ENCODE measurements around the gene SMG5.

SMG5 gene

DNA sequence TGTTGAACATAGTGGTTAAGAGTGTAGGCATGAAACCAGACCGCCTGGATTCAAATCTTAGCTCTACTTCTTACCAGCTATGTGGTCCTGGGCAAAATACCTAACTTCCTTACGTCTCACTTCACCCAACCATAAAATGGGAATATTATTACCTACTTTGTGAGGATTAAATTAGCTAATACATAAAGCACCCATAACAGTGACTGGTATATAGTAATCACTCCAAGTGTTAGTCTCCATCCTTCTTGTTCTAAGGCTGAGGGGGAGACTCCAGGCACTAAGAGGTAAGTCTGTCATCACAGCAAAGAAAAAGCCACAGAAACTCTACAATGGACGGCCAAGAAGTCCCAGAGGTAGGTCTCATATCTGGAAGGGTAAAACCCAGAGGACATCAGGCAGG lies 2.8 kb downstream of the SMG5 start:
- Histone ChIP-seq H3K9ac (ENCODE audit: low read depth, low read length) (no peak overlapping the region), H3K27me3 (ENCODE audit: control insufficient read depth, insufficient read depth, low read length) (no peaks in the 10 kb centered on the region), H3K4me1 (ENCODE audit: control insufficient read depth, insufficient read depth, low read length) (peaks cover 14% of the 10 kb centered on the region), H3K9me3 (ENCODE audit: control insufficient read depth, insufficient read depth, low read length) (no peaks in the 10 kb centered on the region), H3K4me3 (ENCODE audit: low read depth, low read length) (no peak overlapping the region), H3K36me3 (ENCODE audit: control insufficient read depth, insufficient read depth, low read length) (peaks cover 54% of the 10 kb centered on the region), H3K27ac (ENCODE audit: low read depth, low read length) (no peak overlapping the region)

- peaks cover 81% of the 10 kb centered on the region for H3K36me3 ChIP-seq (ENCODE audit: control insufficient read depth, insufficient read depth, low read length)
These were observed 5.7 kb downstream of the SMG5 start for GRCh38 chr1:156276966-156277381.

DNA sequence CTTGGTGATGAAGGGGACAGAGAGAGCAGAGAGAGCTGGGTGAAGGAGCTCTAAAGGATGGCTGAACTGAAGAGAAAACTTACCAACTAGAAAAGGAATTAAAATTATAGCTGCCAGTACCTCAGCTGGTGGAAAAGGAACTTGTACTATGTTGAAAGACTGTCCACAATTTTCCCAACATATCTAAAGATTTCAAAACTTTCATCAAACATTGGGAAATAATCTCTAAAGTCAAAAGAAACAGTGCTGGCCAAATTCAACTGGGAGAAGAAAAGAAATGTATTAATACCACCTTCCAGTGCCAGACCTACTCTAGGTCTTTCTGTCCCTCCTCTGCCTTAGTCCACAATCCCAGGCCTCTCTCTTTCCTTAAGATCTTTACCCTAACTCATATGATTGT lies 6.1 kb downstream of the SMG5 start:
- Histone ChIP-seq H3K36me3 (ENCODE audit: control insufficient read depth, insufficient read depth, low read length) (peaks cover 85% of the 10 kb centered on the region), H3K4me1 (ENCODE audit: control insufficient read depth, insufficient read depth, low read length) (peaks cover 5% of the 10 kb centered on the region)

More at GRCh38 chr1:156276966-156277381, 5.7 kb downstream of the SMG5 start:
- no peak overlapping the region for H3K27ac ChIP-seq (ENCODE audit: low read depth, low read length)
- H3K4me3 ChIP-seq (ENCODE audit: low read depth, low read length), result no peak overlapping the region
- H3K4me1 ChIP-seq (ENCODE audit: control insufficient read depth, insufficient read depth, low read length), result peaks cover 9% of the 10 kb centered on the region
- H3K27me3 ChIP-seq (ENCODE audit: control insufficient read depth, insufficient read depth, low read length), result no peaks in the 10 kb centered on the region
- no peaks in the 10 kb centered on the region for H3K9me3 ChIP-seq (ENCODE audit: control insufficient read depth, insufficient read depth, low read length)
- no peak overlapping the region for H3K9ac ChIP-seq (ENCODE audit: low read depth, low read length)

DNA sequence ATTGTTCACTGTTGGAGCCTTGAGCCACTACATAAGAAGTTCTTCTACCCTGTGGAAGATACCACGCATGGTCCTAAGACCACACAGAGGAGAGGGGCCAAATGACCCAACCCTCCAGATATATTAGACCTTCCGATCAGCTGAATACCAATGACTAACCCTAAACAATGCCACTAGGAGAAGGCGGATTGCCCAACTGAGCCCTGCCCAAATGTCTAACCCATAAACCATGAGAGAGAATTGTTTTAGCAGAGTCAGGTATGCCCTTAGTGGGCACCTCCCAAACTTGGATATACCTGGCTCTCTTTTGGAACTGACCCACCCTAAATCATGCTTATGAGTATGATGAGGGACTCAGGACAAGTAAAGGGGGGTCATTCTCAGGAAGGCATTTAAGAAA lies 12.3 kb downstream of the SMG5 start:
- no peaks in the 10 kb centered on the region for H3K4me1 ChIP-seq (ENCODE audit: control insufficient read depth, insufficient read depth, low read length)
- no peaks in the 10 kb centered on the region for H3K27me3 ChIP-seq (ENCODE audit: control insufficient read depth, insufficient read depth, low read length)
- no peak overlapping the region for H3K27ac ChIP-seq (ENCODE audit: low read depth, low read length)
- peaks cover 93% of the 10 kb centered on the region for H3K36me3 ChIP-seq (ENCODE audit: control insufficient read depth, insufficient read depth, low read length)
- H3K4me3 ChIP-seq (ENCODE audit: low read depth, low read length), result no peak overlapping the region
- no peaks in the 10 kb centered on the region for H3K9me3 ChIP-seq (ENCODE audit: control insufficient read depth, insufficient read depth, low read length)
- no peak overlapping the region for H3K9ac ChIP-seq (ENCODE audit: low read depth, low read length)

More for the DNA sequence above, 6.1 kb downstream of the SMG5 start:
- no peaks in the 10 kb centered on the region for H3K9me3 ChIP-seq (ENCODE audit: control insufficient read depth, insufficient read depth, low read length)
- no peaks in the 10 kb centered on the region for H3K27me3 ChIP-seq (ENCODE audit: control insufficient read depth, insufficient read depth, low read length)
- no peak overlapping the region for H3K9ac ChIP-seq (ENCODE audit: low read depth, low read length)
- no peak overlapping the region for H3K27ac ChIP-seq (ENCODE audit: low read depth, low read length)
- H3K4me3 ChIP-seq (ENCODE audit: low read depth, low read length), result no peak overlapping the region

DNA sequence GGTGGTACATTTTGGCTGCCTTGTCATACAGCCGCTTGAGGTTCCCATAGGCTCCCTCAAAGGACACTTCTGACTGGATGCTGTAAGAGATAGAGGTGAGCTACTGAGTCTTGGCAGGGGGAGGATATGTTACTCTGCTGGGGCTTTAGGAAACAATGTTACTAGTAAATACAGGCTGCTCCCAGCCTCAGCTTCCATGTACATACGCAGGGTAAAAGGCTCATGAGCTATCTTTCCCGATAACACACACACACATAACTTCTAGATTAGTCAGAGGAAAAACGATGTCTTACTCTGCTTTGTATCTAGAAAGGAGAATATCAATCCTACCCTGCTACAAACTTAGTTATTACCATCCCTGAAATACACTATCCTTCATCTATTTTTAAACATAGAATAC lies 14.3 kb downstream of the SMG5 start:
- Histone ChIP-seq H3K36me3 (ENCODE audit: control insufficient read depth, insufficient read depth, low read length) (peaks cover 92% of the 10 kb centered on the region), H3K9ac (ENCODE audit: low read depth, low read length) (no peak overlapping the region), H3K4me3 (ENCODE audit: low read depth, low read length) (no peak overlapping the region), H3K9me3 (ENCODE audit: control insufficient read depth, insufficient read depth, low read length) (no peaks in the 10 kb centered on the region), H3K4me1 (ENCODE audit: control insufficient read depth, insufficient read depth, low read length) (no peaks in the 10 kb centered on the region), H3K27me3 (ENCODE audit: control insufficient read depth, insufficient read depth, low read length) (no peaks in the 10 kb centered on the region), H3K27ac (ENCODE audit: low read depth, low read length) (no peak overlapping the region)

DNA sequence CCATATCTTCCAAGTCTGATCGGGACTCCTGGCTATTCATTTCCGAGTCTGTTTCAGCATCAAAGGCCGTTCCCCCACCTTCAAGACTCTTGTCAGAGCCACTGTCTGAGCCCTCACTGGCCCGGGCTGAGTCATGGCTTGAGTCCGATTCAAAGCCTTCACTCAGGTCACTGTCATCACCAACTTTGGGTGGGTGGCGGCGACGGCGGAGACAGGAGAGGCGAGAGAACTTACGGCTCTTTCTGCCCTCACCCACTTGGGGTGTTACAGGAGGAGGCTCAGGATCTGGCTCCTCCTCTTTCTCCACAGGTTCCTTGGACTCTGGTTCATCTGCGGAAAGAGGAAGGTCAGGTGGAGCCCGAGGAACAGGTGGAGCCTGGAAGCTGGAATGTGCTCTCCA lies 16.6 kb downstream of the SMG5 start:
- Histone ChIP-seq H3K4me1 (ENCODE audit: control insufficient read depth, insufficient read depth, low read length) (no peaks in the 10 kb centered on the region), H3K27me3 (ENCODE audit: control insufficient read depth, insufficient read depth, low read length) (no peaks in the 10 kb centered on the region), H3K36me3 (ENCODE audit: control insufficient read depth, insufficient read depth, low read length) (peaks cover 92% of the 10 kb centered on the region), H3K9ac (ENCODE audit: low read depth, low read length) (no peak overlapping the region), H3K27ac (ENCODE audit: low read depth, low read length) (no peak overlapping the region), H3K9me3 (ENCODE audit: control insufficient read depth, insufficient read depth, low read length) (no peaks in the 10 kb centered on the region), H3K4me3 (ENCODE audit: low read depth, low read length) (no peak overlapping the region)

GRCh38 chr1:156263288-156263655 lies 19.4 kb downstream of the SMG5 start:
- peaks cover 96% of the 10 kb centered on the region for H3K36me3 ChIP-seq (ENCODE audit: control insufficient read depth, insufficient read depth, low read length)
- no peak overlapping the region for H3K9ac ChIP-seq (ENCODE audit: low read depth, low read length)
- H3K27ac ChIP-seq (ENCODE audit: low read depth, low read length), result no peak overlapping the region
- no peaks in the 10 kb centered on the region for H3K27me3 ChIP-seq (ENCODE audit: control insufficient read depth, insufficient read depth, low read length)
- H3K9me3 ChIP-seq (ENCODE audit: control insufficient read depth, insufficient read depth, low read length), result no peaks in the 10 kb centered on the region
- no peak overlapping the region for H3K4me3 ChIP-seq (ENCODE audit: low read depth, low read length)
- no peaks in the 10 kb centered on the region for H3K4me1 ChIP-seq (ENCODE audit: control insufficient read depth, insufficient read depth, low read length)

DNA sequence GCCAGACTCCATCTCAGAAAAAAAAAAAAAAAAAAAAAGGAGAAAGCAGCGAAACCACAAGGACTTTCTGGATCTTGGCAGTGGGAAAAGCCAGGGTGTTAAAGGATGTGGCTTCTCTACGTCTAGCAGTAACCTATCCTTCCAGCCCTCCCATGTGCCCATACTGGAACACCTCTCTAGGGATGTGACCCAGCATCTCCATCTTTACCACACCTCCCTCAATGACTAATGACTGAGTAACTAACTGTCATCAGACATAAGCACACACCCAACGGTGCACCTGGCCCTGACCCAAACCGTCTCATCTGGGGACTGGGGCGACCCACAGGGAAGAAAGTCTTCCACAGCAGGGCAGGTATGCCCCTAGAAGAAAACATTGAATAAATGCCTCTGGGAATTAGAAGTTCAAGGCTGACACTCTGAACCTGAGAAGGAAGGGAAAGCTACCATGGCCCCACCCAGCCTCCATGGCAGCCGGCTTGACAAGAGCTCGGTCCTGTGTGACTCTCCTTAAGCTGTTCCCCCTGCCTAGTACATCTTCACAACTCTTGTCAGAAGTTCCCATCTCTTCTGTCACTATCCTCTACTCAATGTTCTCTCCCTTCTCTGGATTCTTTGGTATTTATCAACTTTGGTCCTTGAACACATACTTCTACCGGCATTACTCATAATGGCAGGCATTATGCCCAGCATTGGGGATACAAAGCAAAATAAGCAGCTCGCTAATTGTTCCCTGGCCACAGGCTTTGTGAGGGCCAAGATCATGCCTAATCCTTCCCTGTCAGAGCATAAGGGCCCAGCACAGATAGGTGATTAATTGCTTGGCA lies 20.0 kb downstream of the SMG5 start:
- Histone ChIP-seq H3K36me3 (ENCODE audit: control insufficient read depth, insufficient read depth, low read length) (peaks cover 96% of the 10 kb centered on the region), H3K4me1 (ENCODE audit: control insufficient read depth, insufficient read depth, low read length) (no peaks in the 10 kb centered on the region), H3K9me3 (ENCODE audit: control insufficient read depth, insufficient read depth, low read length) (no peaks in the 10 kb centered on the region), H3K4me3 (ENCODE audit: low read depth, low read length) (no peak overlapping the region), H3K27ac (ENCODE audit: low read depth, low read length) (no peak overlapping the region), H3K9ac (ENCODE audit: low read depth, low read length) (no peak overlapping the region), H3K27me3 (ENCODE audit: control insufficient read depth, insufficient read depth, low read length) (no peaks in the 10 kb centered on the region)

GRCh38 chr1:156260896-156261295 lies 21.7 kb downstream of the SMG5 start:
- Histone ChIP-seq H3K36me3 (ENCODE audit: control insufficient read depth, insufficient read depth, low read length) (peaks cover 96% of the 10 kb centered on the region), H3K9me3 (ENCODE audit: control insufficient read depth, insufficient read depth, low read length) (no peaks in the 10 kb centered on the region), H3K4me3 (ENCODE audit: low read depth, low read length) (no peak overlapping the region), H3K4me1 (ENCODE audit: control insufficient read depth, insufficient read depth, low read length) (no peaks in the 10 kb centered on the region), H3K9ac (ENCODE audit: low read depth, low read length) (no peak overlapping the region), H3K27ac (ENCODE audit: low read depth, low read length) (no peak overlapping the region), H3K27me3 (ENCODE audit: control insufficient read depth, insufficient read depth, low read length) (no peaks in the 10 kb centered on the region)

GRCh38 chr1:156259805-156260204 lies 22.8 kb downstream of the SMG5 start:
- H3K9ac ChIP-seq (ENCODE audit: low read depth, low read length), result no peak overlapping the region
- H3K27me3 ChIP-seq (ENCODE audit: control insufficient read depth, insufficient read depth, low read length), result no peaks in the 10 kb centered on the region
- no peaks in the 10 kb centered on the region for H3K4me1 ChIP-seq (ENCODE audit: control insufficient read depth, insufficient read depth, low read length)
- H3K4me3 ChIP-seq (ENCODE audit: low read depth, low read length), result no peak overlapping the region
- H3K36me3 ChIP-seq (ENCODE audit: control insufficient read depth, insufficient read depth, low read length), result peaks cover 89% of the 10 kb centered on the region
- H3K9me3 ChIP-seq (ENCODE audit: control insufficient read depth, insufficient read depth, low read length), result no peaks in the 10 kb centered on the region
- no peak overlapping the region for H3K27ac ChIP-seq (ENCODE audit: low read depth, low read length)

DNA sequence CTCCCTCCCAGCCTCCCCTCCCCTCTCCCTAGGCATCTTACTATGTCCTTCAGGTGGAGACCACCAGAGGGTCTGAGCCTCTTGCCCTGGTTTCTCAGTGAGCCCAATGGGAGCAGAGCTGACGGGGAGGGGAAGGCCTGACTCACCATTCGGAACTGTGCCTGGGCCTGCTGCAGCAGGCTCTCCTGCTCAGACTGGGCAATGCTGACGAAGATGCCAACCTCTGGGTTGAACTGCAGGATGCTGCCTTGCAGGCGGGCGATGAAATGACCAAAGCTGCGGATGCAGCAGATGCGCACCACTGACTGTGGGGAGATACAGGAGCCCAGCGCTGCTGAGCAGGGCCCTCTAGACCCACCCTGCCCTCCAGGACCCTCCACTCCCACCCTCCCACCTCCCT lies 23.8 kb downstream of the SMG5 start:
- Histone ChIP-seq H3K27me3 (ENCODE audit: control insufficient read depth, insufficient read depth, low read length) (no peaks in the 10 kb centered on the region), H3K9ac (ENCODE audit: low read depth, low read length) (no peak overlapping the region), H3K36me3 (ENCODE audit: control insufficient read depth, insufficient read depth, low read length) (peaks cover 87% of the 10 kb centered on the region), H3K27ac (ENCODE audit: low read depth, low read length) (no peak overlapping the region), H3K4me3 (ENCODE audit: low read depth, low read length) (no peak overlapping the region), H3K4me1 (ENCODE audit: control insufficient read depth, insufficient read depth, low read length) (no peaks in the 10 kb centered on the region), H3K9me3 (ENCODE audit: control insufficient read depth, insufficient read depth, low read length) (no peaks in the 10 kb centered on the region)

Measured in HUES48 (cell line).